VCaP (cell line): ENCODE results near the gene LCORL.

ENCODE experiments used
- H3K27ac ChIP-seq: fragments of 450-650 bp; 2 replicates; pipeline ENCODE4 v1.5.1; 2017
- TF ChIP-seq, protein P1 (sequence below): fragments of 450-650 bp; conservative IDR thresholded peaks from 2 replicates; pipeline ENCODE4 v1.5.1; 2017; ENCODE audit warnings: mild to moderate bottlenecking, moderate library complexity

The LCORL gene

DNA sequence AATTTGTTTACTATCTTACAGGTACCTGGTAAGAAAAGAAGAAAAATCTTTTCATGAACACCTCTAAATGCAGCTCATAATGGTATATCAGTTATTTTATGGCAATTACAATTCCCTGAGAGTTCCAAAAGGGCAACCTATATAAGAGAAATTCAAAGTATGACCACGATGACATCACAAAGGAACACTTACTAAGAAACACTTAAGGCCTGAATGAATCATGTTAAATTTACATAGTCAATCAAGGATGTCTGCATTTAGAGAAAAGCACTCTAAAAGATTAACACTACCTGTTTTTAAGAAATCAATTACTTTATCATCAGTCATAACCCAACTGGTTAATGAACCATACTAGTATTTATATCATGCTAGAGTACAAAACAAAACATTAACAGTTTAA is 63.9 kb downstream of the LCORL start:
- TF ChIP-seq, protein P1, sequence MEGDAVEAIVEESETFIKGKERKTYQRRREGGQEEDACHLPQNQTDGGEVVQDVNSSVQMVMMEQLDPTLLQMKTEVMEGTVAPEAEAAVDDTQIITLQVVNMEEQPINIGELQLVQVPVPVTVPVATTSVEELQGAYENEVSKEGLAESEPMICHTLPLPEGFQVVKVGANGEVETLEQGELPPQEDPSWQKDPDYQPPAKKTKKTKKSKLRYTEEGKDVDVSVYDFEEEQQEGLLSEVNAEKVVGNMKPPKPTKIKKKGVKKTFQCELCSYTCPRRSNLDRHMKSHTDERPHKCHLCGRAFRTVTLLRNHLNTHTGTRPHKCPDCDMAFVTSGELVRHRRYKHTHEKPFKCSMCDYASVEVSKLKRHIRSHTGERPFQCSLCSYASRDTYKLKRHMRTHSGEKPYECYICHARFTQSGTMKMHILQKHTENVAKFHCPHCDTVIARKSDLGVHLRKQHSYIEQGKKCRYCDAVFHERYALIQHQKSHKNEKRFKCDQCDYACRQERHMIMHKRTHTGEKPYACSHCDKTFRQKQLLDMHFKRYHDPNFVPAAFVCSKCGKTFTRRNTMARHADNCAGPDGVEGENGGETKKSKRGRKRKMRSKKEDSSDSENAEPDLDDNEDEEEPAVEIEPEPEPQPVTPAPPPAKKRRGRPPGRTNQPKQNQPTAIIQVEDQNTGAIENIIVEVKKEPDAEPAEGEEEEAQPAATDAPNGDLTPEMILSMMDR: no peak
- H3K27ac ChIP-seq: no peak overlapping the region

DNA sequence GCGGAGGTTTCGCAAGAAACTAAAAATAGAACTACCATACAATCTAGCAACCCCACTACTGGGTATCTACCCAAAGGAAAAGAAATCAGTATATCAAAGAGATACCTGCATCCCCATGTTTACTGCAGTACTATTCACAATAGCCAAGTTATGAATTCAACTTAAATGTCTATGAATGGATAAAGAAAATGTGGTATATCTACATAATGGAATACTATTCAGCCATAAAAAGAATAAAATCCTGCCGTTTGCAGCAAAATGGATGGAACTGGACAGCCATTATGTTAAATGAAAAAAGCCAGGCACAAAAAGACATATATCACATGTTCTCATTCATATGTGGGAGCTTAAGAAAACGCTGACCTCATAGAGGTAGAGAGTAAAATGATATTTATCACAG is 65.3 kb downstream of the LCORL start:
- TF ChIP-seq, protein P1: no peak
- H3K27ac ChIP-seq: no peak overlapping the region

DNA sequence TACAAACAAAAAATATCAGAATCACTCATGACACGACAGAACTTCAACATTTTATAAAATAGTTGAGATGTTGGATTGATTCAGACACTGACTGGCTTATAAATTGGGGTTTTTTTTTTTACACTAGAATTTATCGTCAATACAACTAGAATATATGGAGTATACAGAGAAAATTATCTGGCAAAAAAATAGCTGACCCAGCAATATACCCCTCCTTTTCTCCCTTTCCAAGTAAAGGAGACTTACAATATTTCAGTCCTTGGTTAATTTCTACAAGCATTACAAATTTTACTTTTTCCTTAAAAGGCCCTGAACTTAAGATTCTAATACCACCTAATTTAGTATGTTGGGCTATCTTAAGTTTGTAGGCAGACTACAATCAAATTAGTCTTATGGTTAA is 76.3 kb downstream of the LCORL start:
- no peak overlapping the region for H3K27ac ChIP-seq
- TF ChIP-seq, protein P1: no peak

DNA sequence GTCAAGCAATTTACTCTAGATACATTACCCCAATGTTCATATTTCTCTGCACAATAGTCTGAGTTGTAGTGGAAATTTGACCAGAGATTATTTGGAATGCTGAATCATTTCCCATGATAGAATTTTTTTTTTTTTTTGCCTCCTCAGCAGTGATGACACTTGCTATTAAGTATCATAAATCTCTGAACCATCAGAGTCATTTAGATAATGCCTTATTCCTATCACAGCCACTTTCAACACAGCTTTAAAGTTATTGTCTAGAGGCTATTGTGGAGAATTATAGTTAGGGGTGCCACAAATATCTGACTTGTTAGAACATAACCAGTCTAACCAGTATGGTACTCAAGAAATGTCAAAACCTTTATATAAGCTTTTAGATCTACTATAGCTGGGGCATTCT is 79.8 kb downstream of the LCORL start:
- no peak overlapping the region for H3K27ac ChIP-seq
- TF ChIP-seq, protein P1: no peak

DNA sequence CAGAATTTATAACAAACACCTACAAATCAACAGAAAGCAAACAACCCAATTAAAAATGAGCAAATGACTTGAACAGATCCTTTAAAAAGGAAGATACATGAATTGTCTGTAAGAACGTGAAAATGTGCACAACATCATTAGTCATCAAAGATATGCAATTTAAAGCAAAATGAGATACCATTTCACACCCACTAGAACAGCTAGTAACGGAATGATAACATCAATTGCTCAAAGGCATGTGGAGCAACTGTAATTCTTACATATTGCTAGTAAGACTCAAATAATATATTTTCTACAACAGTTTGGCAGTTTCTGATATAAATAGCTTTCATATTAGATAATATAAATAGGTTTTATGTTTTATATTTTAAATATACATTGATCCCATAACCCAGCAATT is 82.5 kb downstream of the LCORL start:
- TF ChIP-seq, protein P1: no peak

DNA sequence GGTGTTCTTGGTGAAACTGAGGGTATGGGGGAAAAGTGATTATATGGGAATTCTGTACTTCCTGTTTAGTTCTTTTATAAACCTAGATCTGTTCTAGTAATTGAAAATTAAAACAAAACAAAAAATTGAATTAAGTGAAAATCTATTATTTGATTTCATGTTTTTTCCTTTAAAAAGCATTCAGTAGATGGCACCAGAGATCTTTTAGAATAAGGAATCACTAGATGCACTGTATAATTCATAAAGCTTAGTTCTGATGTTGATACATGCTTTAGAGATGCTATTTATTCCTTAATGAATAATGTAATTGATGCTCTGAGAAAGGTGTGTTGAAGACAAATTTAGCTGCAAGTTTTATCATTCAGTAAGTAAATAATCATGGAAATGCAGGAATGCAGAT is 87.3 kb downstream of the LCORL start:
- TF ChIP-seq, protein P1: peak; percentile 66
- no peak overlapping the region for H3K27ac ChIP-seq

More for the DNA sequence above, 82.5 kb downstream of the LCORL start:
- H3K27ac ChIP-seq: no peak overlapping the region

DNA sequence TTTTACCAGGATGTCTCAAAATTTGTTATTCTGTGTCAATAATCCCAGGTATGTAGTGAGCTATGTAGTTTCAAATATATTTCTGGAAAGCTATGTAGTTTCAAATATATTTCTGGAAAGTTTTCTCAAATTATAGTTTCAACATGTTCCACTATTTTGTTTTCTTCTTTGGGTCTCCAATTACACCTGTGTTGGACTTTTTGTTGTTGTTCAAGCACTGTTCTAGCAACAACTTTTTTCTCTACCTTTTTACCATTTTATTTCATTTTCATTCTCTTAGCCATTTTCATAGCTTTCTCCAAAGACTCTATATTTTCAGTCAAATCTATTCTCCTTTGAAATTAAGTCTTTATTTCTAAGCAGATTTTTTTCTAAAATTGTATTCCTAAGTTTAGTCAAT is 88.4 kb downstream of the LCORL start:
- no peak overlapping the region for H3K27ac ChIP-seq
- TF ChIP-seq, protein P1: no peak

DNA sequence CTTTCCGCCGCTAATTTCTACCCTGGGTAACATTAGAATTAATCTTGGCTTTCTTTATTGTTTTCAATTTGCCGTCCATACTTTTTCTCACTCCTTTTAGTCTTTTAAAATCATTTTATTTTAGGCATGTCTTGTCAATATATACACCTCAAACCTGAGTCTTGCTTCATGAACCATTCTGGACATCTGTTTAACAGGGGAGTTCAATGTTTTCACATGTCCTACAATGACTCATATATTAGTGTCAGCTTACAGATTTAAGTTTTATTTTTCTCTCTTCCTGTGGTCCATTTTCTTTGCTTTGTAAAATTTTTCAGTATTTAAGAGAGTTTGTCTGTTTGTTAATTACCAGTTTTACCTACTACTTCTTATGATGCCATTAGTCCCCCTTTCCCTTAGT is 89.5 kb downstream of the LCORL start:
- no peak overlapping the region for H3K27ac ChIP-seq
- TF ChIP-seq, protein P1: no peak
